Peyer's patch (tissue), 4 donors: ENCODE measurements around the gene OR9Q2. TPM values are rescaled to one million over a fixed set of nuclear protein-coding genes. Genes with fewer than 3 reads are reported as not detected.
A peak's percentile ranks its signal among the peaks of the same experiment; 100 is the strongest.

Experiments
- DNase-seq, 3 donors: peaks; one replicate each; pipeline ENCODE4 v3.0.0-alpha.2; 2017 to 2019
- H3K27ac ChIP-seq, 4 donors: fragments of 200-600 bp; sonication (generic); one replicate each; pipeline ENCODE4 v1.5.1; 2016 to 2019
- H3K27me3 ChIP-seq, 2 donors: fragments of 200-600 bp; sonication (generic); one replicate each; pipeline ENCODE4 v1.5.1; 2019
- H3K36me3 ChIP-seq, 3 donors: fragments of 200-600 bp; sonication (generic); one replicate each; pipeline ENCODE4 v1.5.1; 2016 to 2019
- H3K4me1 ChIP-seq, 4 donors: fragments of 200-600 bp; sonication (generic); one replicate each; pipeline ENCODE4 v1.5.1; 2016 to 2019
- H3K4me3 ChIP-seq, 4 donors: fragments of 200-600 bp; sonication (generic); 1 replicate in 3 of 4; 2 replicates in 1 of 4; pipeline ENCODE4 v1.5.1; 2016 to 2019; ENCODE audit warnings: mild to moderate bottlenecking in 1 of 4
- H3K9me3 ChIP-seq, 4 donors: fragments of 200-600 bp; sonication (generic); one replicate each; pipeline ENCODE4 v1.5.1; 2016 to 2019; ENCODE audit warnings: mild to moderate bottlenecking in 1 of 4
- CTCF ChIP-seq, 6 experiments: fragments of 450-650 bp in 4 of 6; fragments of 200-600 bp in 2 of 6; sonication (generic) in 1 of 6; IDR thresholded peaks; one replicate each; pipeline ENCODE4 v1.5.1; 2017 to 2019; ENCODE audit warnings: antibody characterized with exemption in 6 of 6, mild to moderate bottlenecking in 3 of 6, moderate library complexity in 1 of 6
- POLR2A ChIP-seq, 2 donors: fragments of 450-650 bp; IDR thresholded peaks; one replicate each; pipeline ENCODE4 v1.5.1; 2017; ENCODE audit warnings: antibody characterized with exemption in 2 of 2, mild to moderate bottlenecking in 2 of 2, moderate library complexity in 2 of 2
- total RNA-seq, 4 donors: library from RNA; depleted of rRNA; stranded (reverse); fragments of >200 nt; gene quantifications; one replicate each; pipeline ENCODE4 v1.1.0, GENCODE V29; 2016

OR9Q2 gene
- total RNA-seq, 4 donors from 2014 or later = not detected

- peaks cover 0 to 26% (median 0%) of the 10 kb centered on the region in 4 donors for H3K4me1 ChIP-seq
- no peaks in the 10 kb centered on the region for H3K9me3 ChIP-seq
- peak in 1 of 3 donors; percentile 47 for DNase-seq
- TF ChIP-seq POLR2A (IDR thresholded peaks at IDR 0.05) (no peak), CTCF (IDR thresholded peaks at IDR 0.05) (no peak)
- H3K4me3 ChIP-seq = no peak overlapping the region
- no peaks in the 10 kb centered on the region for H3K27me3 ChIP-seq
- peak overlapping the region in 2 of 4 donors; percentile 25 to 58 for H3K27ac ChIP-seq
- H3K36me3 ChIP-seq = no peaks in the 10 kb centered on the region
These were observed 23.3 kb upstream of the OR9Q2 start for GRCh38 chr11:58165504-58166106.

- H3K9me3 ChIP-seq = no peaks in the 10 kb centered on the region
- no peak for DNase-seq
- H3K4me3 ChIP-seq = no peak overlapping the region
- no peaks in the 10 kb centered on the region for H3K36me3 ChIP-seq
- no peaks in the 10 kb centered on the region for H3K27me3 ChIP-seq
- H3K27ac ChIP-seq = no peak overlapping the region
- TF ChIP-seq CTCF (IDR thresholded peaks at IDR 0.05) = no peak
- no peak for TF ChIP-seq POLR2A (IDR thresholded peaks at IDR 0.05)
- H3K4me1 ChIP-seq = no peaks in the 10 kb centered on the region
These were observed 11.3 kb upstream of the OR9Q2 start for GRCh38 chr11:58177409-58178054.

- no peaks in the 10 kb centered on the region for H3K9me3 ChIP-seq
- no peaks in the 10 kb centered on the region for H3K36me3 ChIP-seq
- TF ChIP-seq CTCF (IDR thresholded peaks at IDR 0.05) (no peak), POLR2A (IDR thresholded peaks at IDR 0.05) (no peak)
- DNase-seq = no peak
- H3K4me1 ChIP-seq = no peaks in the 10 kb centered on the region
- no peak overlapping the region for H3K27ac ChIP-seq
- H3K27me3 ChIP-seq = no peaks in the 10 kb centered on the region
- no peak overlapping the region for H3K4me3 ChIP-seq
These were observed 10.4 kb upstream of the OR9Q2 start for GRCh38 chr11:58178444-58178843.

- H3K4me3 ChIP-seq = no peak overlapping the region
- no peaks in the 10 kb centered on the region for H3K36me3 ChIP-seq
- H3K9me3 ChIP-seq = no peaks in the 10 kb centered on the region
- TF ChIP-seq POLR2A (IDR thresholded peaks at IDR 0.05) (no peak), CTCF (IDR thresholded peaks at IDR 0.05) (no peak)
- H3K27me3 ChIP-seq = no peaks in the 10 kb centered on the region
- H3K27ac ChIP-seq = no peak overlapping the region
- no peak for DNase-seq
- H3K4me1 ChIP-seq = no peaks in the 10 kb centered on the region
These were observed 9.2 kb upstream of the OR9Q2 start for GRCh38 chr11:58179648-58180047.

- Histone ChIP-seq H3K36me3 (no peaks in the 10 kb centered on the region), H3K4me1 (peaks cover 0 to 4% (median 0%) of the 10 kb centered on the region in 4 donors), H3K27me3 (no peaks in the 10 kb centered on the region), H3K27ac (no peak overlapping the region), H3K4me3 (no peak overlapping the region), H3K9me3 (no peaks in the 10 kb centered on the region)
- TF ChIP-seq CTCF (IDR thresholded peaks at IDR 0.05) = no peak
- TF ChIP-seq POLR2A (IDR thresholded peaks at IDR 0.05) = no peak
- no peak for DNase-seq
These were observed 1.9 kb upstream of the OR9Q2 start for GRCh38 chr11:58186938-58187337.
